NCI-H226 (cell line): ENCODE data around the gene C4BPB.

Source experiments
- DNase-seq: peaks from one replicate; pipeline ENCODE4 v3.0.0-alpha.2; 2015

C4BPB gene

GRCh38 chr1:207088161-207088560, 499 bp upstream of the C4BPB start:
- peak; percentile 93 for DNase-seq

- no peak for DNase-seq
Observed at GRCh38 chr1:207089627-207090355, 1.1 kb downstream of the C4BPB start.

GRCh38 chr1:207091200-207091908, 2.7 kb downstream of the C4BPB start:
- no peak for DNase-seq

GRCh38 chr1:207093944-207094343, 5.3 kb downstream of the C4BPB start:
- DNase-seq, result no peak

- DNase-seq, result peak; percentile 77
Observed at GRCh38 chr1:207097871-207098324, 9.2 kb downstream of the C4BPB start.

GRCh38 chr1:207101720-207102119, 13.1 kb downstream of the C4BPB start:
- DNase-seq, result no peak

- DNase-seq, result no peak
Observed at GRCh38 chr1:207102146-207102545, 13.5 kb downstream of the C4BPB start.

GRCh38 chr1:207102659-207103058, 14.0 kb downstream of the C4BPB start:
- no peak for DNase-seq

GRCh38 chr1:207103892-207104373, 15.3 kb downstream of the C4BPB start, which contains the start of gene C4BPA:
Gene C4BPA, plus strand, starts transcription at chr1:207104233. Its CDS starts 8,793 bp downstream, at chr1:207113026.
- DNase-seq, result no peak

- no peak for DNase-seq
Observed at GRCh38 chr1:207109004-207109403, 20.3 kb downstream of the C4BPB start.

GRCh38 chr1:207112616-207113296, 24.1 kb downstream of the C4BPB start:
- no peak for DNase-seq

- peak; percentile 45 for DNase-seq
Observed at GRCh38 chr1:207115269-207115668, 26.6 kb downstream of the C4BPB start.

- no peak for DNase-seq
Observed at GRCh38 chr1:207124389-207124788, 35.7 kb downstream of the C4BPB start.

- DNase-seq, result no peak
Observed at GRCh38 chr1:207128336-207128921, 39.8 kb downstream of the C4BPB start.

- no peak for DNase-seq
Observed at GRCh38 chr1:207129053-207129452, 40.4 kb downstream of the C4BPB start.

GRCh38 chr1:207130252-207131036, 41.8 kb downstream of the C4BPB start:
- no peak for DNase-seq

- DNase-seq, result no peak
Observed at GRCh38 chr1:207131163-207131562, 42.5 kb downstream of the C4BPB start.

GRCh38 chr1:207134581-207134980, 45.9 kb downstream of the C4BPB start:
- DNase-seq, result no peak

GRCh38 chr1:207139616-207140015, 51.0 kb downstream of the C4BPB start:
- DNase-seq, result no peak

- no peak for DNase-seq
Observed at GRCh38 chr1:207140536-207140935, 51.9 kb downstream of the C4BPB start.

GRCh38 chr1:207145401-207146058, 56.9 kb downstream of the C4BPB start:
- peak; percentile 11 for DNase-seq
